Activated naive CD8-positive, alpha-beta T cell treated with anti-CD3 and anti-CD28 coated beads, Interleukin-2, amount 10 ng/mL, durations not matched to agents 7 days and 5 days (primary cell): Measurements from ENCODE around the gene CAMTA2. TPM values are rescaled to one million over a fixed set of nuclear protein-coding genes. Genes with fewer than 3 reads are reported as not detected.

ENCODE experiments used
- ATAC-seq: fragments of 150-1000 bp; cut with Tn5 transposase; one replicate; pipeline ENCODE4 v1.10.0; 2021; ENCODE audit warnings: low read depth, moderate library complexity
- POLR2A ChIA-PET: fragments of 350-600 bp; sonication (Branson Sonifier 250); formaldehyde crosslinking; loops from one replicate; lab custom pipeline; 2021; ENCODE audit warnings: antibody characterized with exemption; lab: Charles Lee
- DNase-seq: peaks from one replicate; pipeline ENCODE4 v3.0.0; 2021
- H3K27ac Mint-ChIP-seq: one replicate; pipeline ENCODE4 v1.8.0; 2022; ENCODE audit warnings: mild to moderate bottlenecking, mixed read lengths
- H3K27me3 Mint-ChIP-seq: one replicate; pipeline ENCODE4 v1.8.0; 2022; ENCODE audit warnings: mild to moderate bottlenecking, moderate library complexity, mixed read lengths
- H3K36me3 Mint-ChIP-seq: one replicate; pipeline ENCODE4 v1.8.0; 2021; ENCODE audit warnings: mild to moderate bottlenecking, mixed read lengths
- H3K4me1 Mint-ChIP-seq: one replicate; pipeline ENCODE4 v1.8.0; 2021; ENCODE audit warnings: mixed read lengths
- H3K4me3 Mint-ChIP-seq: one replicate; pipeline ENCODE4 v1.8.0; 2022; ENCODE audit warnings: mild to moderate bottlenecking, moderate library complexity, mixed read lengths
- H3K9me3 Mint-ChIP-seq: one replicate; pipeline ENCODE4 v1.8.0; 2021; ENCODE audit warnings: mixed read lengths
- microRNA-seq: library from miRNA; unstranded; fragments of <30 nt; microRNA quantifications from one replicate; pipeline ENCODE4 v1.2.0, GENCODE V29; 2022
- total RNA-seq, 2 experiments: library from RNA; stranded (reverse); gene quantifications; one replicate each; pipeline ENCODE4 v1.2.3, GENCODE V29; 2021

Gene CAMTA2
- total RNA-seq, 2 experiments from 2014 or later: 62.0 to 67.7 TPM

DNA sequence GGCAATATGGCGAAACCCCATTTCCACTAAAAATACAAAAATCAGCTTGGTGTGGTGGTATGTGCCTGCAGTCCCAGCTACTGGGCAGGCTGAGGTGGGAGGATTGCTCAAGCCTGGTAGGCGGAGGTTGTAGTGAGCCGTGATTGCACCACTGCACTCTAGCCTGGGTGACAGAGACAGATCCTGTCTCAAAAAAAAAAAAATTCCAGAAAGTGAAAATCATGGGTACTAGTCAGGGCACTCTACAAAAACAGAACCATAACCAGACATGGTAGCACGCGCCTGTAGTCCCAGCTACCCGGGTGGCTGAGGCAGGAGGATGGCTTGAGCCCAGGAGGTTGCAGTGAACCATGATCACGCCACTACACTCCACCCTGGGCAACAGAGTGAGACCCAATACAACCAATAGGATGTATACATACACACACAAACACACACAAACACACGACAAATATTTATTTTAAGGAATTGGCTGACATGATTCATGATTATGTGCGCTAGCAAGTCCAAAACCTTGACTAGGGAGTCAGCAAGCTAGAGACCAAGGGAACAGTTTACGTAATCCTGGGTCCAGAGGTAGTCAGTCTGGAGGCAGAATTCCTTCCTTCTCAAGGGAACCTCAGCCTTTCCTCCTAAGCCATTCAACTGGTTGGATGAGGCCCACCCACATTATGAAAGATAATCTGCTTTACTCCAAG, 67.0 kb downstream of the CAMTA2 start:
- H3K4me3 Mint-ChIP-seq: no peak overlapping the region
- H3K4me1 Mint-ChIP-seq: peaks cover 2% of the 10 kb centered on the region
- peaks cover 2% of the 10 kb centered on the region for H3K36me3 Mint-ChIP-seq
- DNase-seq: no peak
- POLR2A ChIA-PET: interaction anchor here (0.7 kb wide), 1 partner anchor 19 kb away, joined by 3 read pairs; the partner anchor contains the start of genes RNF167 and SLC25A11
- ATAC-seq: no peak
- no peak overlapping the region for H3K27ac Mint-ChIP-seq
- no peaks in the 10 kb centered on the region for H3K27me3 Mint-ChIP-seq
- H3K9me3 Mint-ChIP-seq: no peaks in the 10 kb centered on the region

DNA sequence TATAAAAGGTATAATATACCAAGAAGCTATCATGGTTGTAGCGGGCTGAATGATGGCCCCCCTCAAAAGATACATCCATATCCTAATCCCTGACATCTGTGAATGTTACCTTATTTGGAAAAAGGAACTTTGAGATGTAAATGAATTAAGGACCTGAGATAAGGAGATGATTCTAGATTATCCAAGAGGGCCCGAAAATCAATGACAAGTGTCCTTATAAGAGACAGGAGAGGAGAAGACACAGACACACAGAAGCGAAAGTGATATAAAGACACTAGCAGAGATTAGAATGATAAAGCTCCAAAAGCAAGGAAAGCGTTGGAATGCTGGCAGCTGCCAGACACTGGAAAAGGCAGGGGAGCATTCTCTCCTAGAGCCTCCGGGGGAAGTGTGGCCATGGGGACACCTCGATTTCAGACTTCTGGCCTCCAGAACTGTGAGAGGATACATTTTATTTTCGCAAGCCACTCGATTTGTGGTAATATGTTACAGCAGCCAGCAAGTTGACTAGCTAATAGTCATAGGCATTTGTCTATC, 67.9 kb downstream of the CAMTA2 start:
- Mint-ChIP-seq H3K4me1 (peaks cover 2% of the 10 kb centered on the region), H3K36me3 (peaks cover 2% of the 10 kb centered on the region), H3K27me3 (no peaks in the 10 kb centered on the region), H3K27ac (no peak overlapping the region), H3K9me3 (no peaks in the 10 kb centered on the region), H3K4me3 (no peak overlapping the region)
- POLR2A ChIA-PET: interaction anchor here (0.7 kb wide), 1 partner anchor 20 kb away, joined by 3 read pairs; the partner anchor contains the start of genes RNF167 and SLC25A11
- ATAC-seq: no peak
- no peak for DNase-seq

Small RNAs within 50 kb of the gene (microRNA-seq; reads per million reads assigned to microRNA genes)
- gene MIR6864 (not detected), gene MIR6865 (not detected)

Other genes with a start within 250 kb of the CAMTA2 start
- under 1 TPM in 1 of 2 experiments, not detected in 1; 0.17 TPM for gene ZMYND15, start 247.8 kb downstream of the CAMTA2 start, total RNA-seq
- 1 to 10 TPM; 2.7 to 3.0 TPM for gene CXCL16, start 247.7 kb downstream of the CAMTA2 start, total RNA-seq
- gene TM4SF5, start 215.8 kb downstream of the CAMTA2 start, total RNA-seq: not detected
- gene VMO1, start 201.3 kb downstream of the CAMTA2 start, total RNA-seq: not detected
- not detected for gene GLTPD2, start 198.7 kb downstream of the CAMTA2 start, total RNA-seq
- gene PSMB6, start 191.5 kb downstream of the CAMTA2 start, total RNA-seq: 10 to 100 TPM; 81.4 to 83.1 TPM
- gene PLD2, start 180.5 kb downstream of the CAMTA2 start, total RNA-seq: 10 to 100 TPM; 18.8 to 21.7 TPM
- 100 to 1,000 TPM; 123 to 128 TPM for gene MINK1, start 154.3 kb downstream of the CAMTA2 start, total RNA-seq
- 1 to 10 TPM; 1.9 to 3.0 TPM for gene C17orf107, start 88.1 kb downstream of the CAMTA2 start, total RNA-seq
- 1 to 10 TPM in 1 of 2 experiments, under 1 TPM in 1; 0.65 to 1.1 TPM for gene CHRNE, start 84.6 kb downstream of the CAMTA2 start, total RNA-seq
- gene GP1BA, start 55.4 kb downstream of the CAMTA2 start, total RNA-seq: not detected
- gene SLC25A11, start 47.6 kb downstream of the CAMTA2 start, total RNA-seq: 10 to 100 TPM; 67.6 to 78.1 TPM
- 100 to 1,000 TPM; 202 TPM for gene RNF167, start 47.4 kb downstream of the CAMTA2 start, total RNA-seq
- 1,000 to 10,000 TPM; 1,712 to 1,828 TPM for gene PFN1, start 39.1 kb downstream of the CAMTA2 start, total RNA-seq
- 10 to 100 TPM; 31.4 to 32.9 TPM for gene ENO3, start 36.6 kb downstream of the CAMTA2 start, total RNA-seq
- 10 to 100 TPM; 47.1 to 51.9 TPM for gene SPAG7, start 19.9 kb downstream of the CAMTA2 start, total RNA-seq
- under 1 TPM; 0.42 to 0.54 TPM for gene INCA1, start 9.8 kb upstream of the CAMTA2 start, total RNA-seq
- 10 to 100 TPM; 35.5 to 37.3 TPM for gene KIF1C, start 10.3 kb upstream of the CAMTA2 start, total RNA-seq
- gene SLC52A1, start 47.8 kb upstream of the CAMTA2 start, total RNA-seq: 1 to 10 TPM in 1 of 2 experiments, under 1 TPM in 1; 0.85 to 1.4 TPM
- gene ZFP3, start 90.8 kb upstream of the CAMTA2 start, total RNA-seq: 1 to 10 TPM; 7.3 to 8.3 TPM
- gene ZNF232, start 124.2 kb upstream of the CAMTA2 start, total RNA-seq: 10 to 100 TPM in 1 of 2 experiments, 1 to 10 TPM in 1; 9.4 to 12.9 TPM
- gene USP6, start 128.4 kb upstream of the CAMTA2 start, total RNA-seq: under 1 TPM; 0.06 to 0.11 TPM
- 10 to 100 TPM; 17.2 to 17.5 TPM for gene ZNF594, start 204.2 kb upstream of the CAMTA2 start, total RNA-seq
- under 1 TPM in 1 of 2 experiments, not detected in 1; 0.33 TPM for gene SCIMP, start 247.2 kb upstream of the CAMTA2 start, total RNA-seq